ENCODE measurements around the gene CAPZB. TPM values are rescaled to one million over a fixed set of nuclear protein-coding genes. Genes with fewer than 3 reads are reported as not detected.

Gene CAPZB
- total RNA-seq, 4 donors from 2014 or later: 127 to 404 (median 136) TPM

DNA sequence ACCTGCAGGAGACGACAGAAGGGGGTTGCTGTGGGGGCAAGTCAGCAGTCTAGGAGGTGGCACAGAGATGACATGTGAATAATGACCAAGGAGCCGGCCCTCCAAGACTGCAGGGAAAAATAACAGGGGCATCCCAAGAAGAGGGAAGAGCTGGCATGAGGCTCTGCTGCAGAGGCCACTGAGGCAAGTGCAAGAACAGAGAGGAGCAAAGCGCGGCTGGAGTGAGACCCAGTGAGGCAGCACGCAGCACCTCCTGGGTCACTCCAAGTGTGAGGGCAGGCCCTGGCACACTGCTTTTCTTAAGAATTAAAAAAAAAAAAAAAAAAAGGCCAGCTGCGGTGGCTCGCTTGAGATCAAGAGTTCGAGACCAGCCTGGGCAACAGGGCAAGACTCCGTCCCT lies 93.1 kb downstream of the CAPZB start:
- no peaks in the 10 kb centered on the region for H3K27me3 ChIP-seq
- TF ChIP-seq POLR2A (IDR thresholded peaks at IDR 0.05) (no peak), EP300 (IDR thresholded peaks at IDR 0.05; ENCODE audit: low read depth) (no peak), CTCF (IDR thresholded peaks at IDR 0.05) (no peak), POLR2AphosphoS5 (IDR thresholded peaks at IDR 0.05) (no peak)
- intact Hi-C loops (cut with DNase I; ENCODE audit: low total_unique reads) (no loop called here), in situ Hi-C loops (cut with MboI; ENCODE audit: low pct_ligation_motif_present in 1 of 4, low pct_unique_long_range_greater_than_20kb in 1 of 4, low sequenced_read_pairs in 3 of 4) (loop anchor here in 2 of 4 donors (10.0 kb wide), 2 partner anchors 93 to 193 kb away; partner anchors contain the start of gene CAPZB (in 2 of the 2))
- peaks cover 32 to 63% (median 39%) of the 10 kb centered on the region in 4 donors for H3K4me1 ChIP-seq
- H3K36me3 ChIP-seq: no peaks in the 10 kb centered on the region
- H3K9me3 ChIP-seq: no peaks in the 10 kb centered on the region
- H3K27ac ChIP-seq: peak overlapping the region; percentile 69 to 85 (median 77)
- no peak for DNase-seq
- WGBS, 2 donors (ENCODE audit: low coverage in 1 of 2): 89% methylated on average over 9 of the region's 9 CpGs; no CpG with 5 or more reads in 1 of the 2 donors
- no peak overlapping the region for H3K4me3 ChIP-seq

DNA sequence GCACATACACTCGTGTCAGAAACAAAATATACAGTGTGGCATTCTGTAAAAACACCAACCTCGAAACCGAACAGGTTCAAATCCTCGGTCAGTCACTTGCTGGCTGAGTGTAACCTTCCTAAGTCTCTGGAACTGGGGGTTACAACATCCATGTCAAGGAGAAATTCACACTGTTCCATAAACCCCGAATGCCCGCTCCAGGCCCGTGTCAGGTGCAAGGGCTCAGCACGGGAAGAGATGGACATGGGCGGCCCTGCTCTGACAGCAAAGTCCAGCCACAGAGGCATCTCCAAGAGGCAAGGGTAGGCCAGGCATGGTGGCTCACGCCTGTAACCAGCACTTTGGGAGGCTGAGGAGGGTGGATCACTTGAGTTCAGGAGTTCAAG lies 93.8 kb downstream of the CAPZB start:
- TF ChIP-seq POLR2A (IDR thresholded peaks at IDR 0.05) (no peak), EP300 (IDR thresholded peaks at IDR 0.05; ENCODE audit: low read depth) (no peak), POLR2AphosphoS5 (IDR thresholded peaks at IDR 0.05) (no peak), CTCF (IDR thresholded peaks at IDR 0.05) (peak in 1 of 5 experiments; percentile 5)
- no peak overlapping the region for H3K4me3 ChIP-seq
- no peaks in the 10 kb centered on the region for H3K36me3 ChIP-seq
- H3K27ac ChIP-seq: peak overlapping the region; percentile 69 to 85 (median 77)
- DNase-seq: no peak
- H3K4me1 ChIP-seq: peaks cover 39 to 69% (median 44%) of the 10 kb centered on the region in 4 donors
- H3K27me3 ChIP-seq: no peaks in the 10 kb centered on the region
- intact Hi-C loops (cut with DNase I; ENCODE audit: low total_unique reads): loop anchor here (2.0 kb wide), 1 partner anchor 261 kb away; no protein-coding TSS in a partner anchor
- no peaks in the 10 kb centered on the region for H3K9me3 ChIP-seq
- in situ Hi-C loops (cut with MboI; ENCODE audit: low pct_ligation_motif_present in 1 of 4, low pct_unique_long_range_greater_than_20kb in 1 of 4, low sequenced_read_pairs in 3 of 4): loop anchor here in 2 of 4 donors (10.0 kb wide), 2 partner anchors 93 to 193 kb away; partner anchors contain the start of gene CAPZB (in 2 of the 2)
- WGBS, 2 donors (ENCODE audit: low coverage in 1 of 2): 44% methylated on average over 10 of the region's 10 CpGs; no CpG with 5 or more reads in 1 of the 2 donors

- Histone ChIP-seq H3K36me3 (no peaks in the 10 kb centered on the region), H3K9me3 (no peaks in the 10 kb centered on the region), H3K27ac (peak overlapping the region; percentile 69 to 85 (median 77)), H3K4me3 (no peak overlapping the region), H3K4me1 (peaks cover 44 to 75% (median 50%) of the 10 kb centered on the region in 4 donors), H3K27me3 (no peaks in the 10 kb centered on the region)
- no peak for TF ChIP-seq EP300 (IDR thresholded peaks at IDR 0.05; ENCODE audit: low read depth)
- TF ChIP-seq CTCF (IDR thresholded peaks at IDR 0.05): peak; percentile 78 to 87 (median 80)
- no peak for TF ChIP-seq POLR2AphosphoS5 (IDR thresholded peaks at IDR 0.05)
- no peak for TF ChIP-seq POLR2A (IDR thresholded peaks at IDR 0.05)
- in situ Hi-C loops (cut with MboI; ENCODE audit: low pct_ligation_motif_present in 1 of 4, low pct_unique_long_range_greater_than_20kb in 1 of 4, low sequenced_read_pairs in 3 of 4): loop anchor here in 2 of 4 donors (10.0 kb wide), 2 partner anchors 94 to 194 kb away; partner anchors contain the start of gene CAPZB (in 2 of the 2)
- peak; percentile 71 for DNase-seq
- intact Hi-C loops (cut with DNase I; ENCODE audit: low total_unique reads): loop anchor here (2.0 kb wide), 1 partner anchor 262 kb away; no protein-coding TSS in a partner anchor
- whole genome bisulfite sequencing, 2 donors (ENCODE audit: low coverage in 1 of 2): 26 to 30% methylated on average over 11 to 17 of the region's 17 CpGs
Measured at GRCh38 chr1:19390901-19391595, 94.3 kb downstream of the CAPZB start.

DNA sequence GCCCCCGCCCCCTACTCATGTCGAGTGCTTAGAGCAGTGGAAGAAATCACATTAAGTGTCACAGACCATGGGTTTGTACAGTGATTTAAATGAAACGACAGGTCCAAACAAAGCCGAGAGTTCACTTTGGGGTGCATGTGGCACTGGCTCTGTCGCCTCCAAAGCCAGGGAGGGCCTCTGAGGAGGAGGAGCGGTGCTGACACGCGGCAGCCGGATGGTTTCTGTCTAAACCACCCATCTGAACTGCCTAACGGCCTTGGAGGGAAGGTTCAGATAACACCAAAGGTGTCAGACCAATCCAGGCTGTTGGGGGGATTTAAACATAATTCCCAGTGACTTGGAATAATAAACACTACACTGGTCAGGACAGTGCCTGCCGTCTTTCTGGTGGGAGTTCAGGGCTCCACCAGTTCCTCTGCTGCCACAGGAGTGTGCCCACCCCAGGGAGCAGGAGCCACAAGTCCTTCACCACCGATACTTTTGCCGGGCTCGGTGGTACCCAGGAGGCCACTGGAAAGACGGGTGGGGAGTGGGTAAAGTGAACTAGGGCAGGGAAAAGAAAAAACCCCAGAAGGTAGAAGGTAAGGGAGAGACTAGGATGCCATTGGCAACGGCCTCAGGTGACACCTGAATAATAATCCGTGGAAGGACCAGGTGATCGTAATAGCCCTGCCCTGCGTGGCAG lies 95.0 kb downstream of the CAPZB start:
- TF ChIP-seq CTCF (IDR thresholded peaks at IDR 0.05) (no peak), EP300 (IDR thresholded peaks at IDR 0.05; ENCODE audit: low read depth) (no peak), POLR2A (IDR thresholded peaks at IDR 0.05) (no peak), POLR2AphosphoS5 (IDR thresholded peaks at IDR 0.05) (no peak)
- Histone ChIP-seq H3K27me3 (no peaks in the 10 kb centered on the region), H3K4me1 (peaks cover 51 to 76% (median 54%) of the 10 kb centered on the region in 4 donors), H3K9me3 (no peaks in the 10 kb centered on the region), H3K4me3 (no peak overlapping the region), H3K36me3 (no peaks in the 10 kb centered on the region), H3K27ac (peak overlapping the region; percentile 69 to 85 (median 77))
- in situ Hi-C loops (cut with MboI; ENCODE audit: low pct_ligation_motif_present in 1 of 4, low pct_unique_long_range_greater_than_20kb in 1 of 4, low sequenced_read_pairs in 3 of 4): loop anchor here in 2 of 4 donors (10.0 kb wide), 2 partner anchors 94 to 194 kb away; partner anchors contain the start of gene CAPZB (in 2 of the 2)
- DNase-seq: no peak
- WGBS, 2 donors (ENCODE audit: low coverage in 1 of 2): 30 to 75% methylated on average over 2 to 19 of the region's 19 CpGs
- intact Hi-C loops (cut with DNase I; ENCODE audit: low total_unique reads): loop anchor here (2.0 kb wide), 1 partner anchor 262 kb away; no protein-coding TSS in a partner anchor

Data from transverse colon (tissue), 4 donors.